Mesenchymal stem cell (in vitro differentiated cells and primary cell): ENCODE measurements around the gene ENTHD1.
"Not testable (repeated sequence)": the region's sequence is repeated elsewhere in the genome, so short reads cannot be mapped to it uniquely, and the experiment has no call there.

Experiments
- DNase-seq: peaks from one replicate; pipeline ENCODE4 v3.0.0-alpha.2; 2013
- H2AFZ ChIP-seq: one replicate; pipeline ENCODE4 v1.6.1; 2013; ENCODE audit warnings: low read depth, mild to moderate bottlenecking, control low read depth, inconsistent platforms, low read length, moderate library complexity
- H2AK5ac ChIP-seq: 2 replicates; pipeline ENCODE4 v1.6.1; 2013; ENCODE audit warnings: low read length, moderate library complexity, mild to moderate bottlenecking, inconsistent platforms; ENCODE audit not compliant: severe bottlenecking
- H2BK120ac ChIP-seq: one replicate; pipeline ENCODE4 v1.6.1; 2013; ENCODE audit warnings: low read depth, mild to moderate bottlenecking, inconsistent platforms, low read length, moderate library complexity
- H2BK12ac ChIP-seq, 2 experiments: one replicate each; pipeline ENCODE4 v1.6.1; 2013; ENCODE audit warnings: inconsistent platforms in 2 of 2, low read length in 2 of 2, mild to moderate bottlenecking in 2 of 2, moderate library complexity in 2 of 2, control low read depth in 1 of 2
- H2BK15ac ChIP-seq: one replicate; pipeline ENCODE4 v1.6.1; 2013; ENCODE audit warnings: mild to moderate bottlenecking, low read depth, inconsistent platforms; ENCODE audit not compliant: poor library complexity, severe bottlenecking
- H2BK5ac ChIP-seq: 2 replicates; pipeline ENCODE4 v1.6.1; 2013; ENCODE audit warnings: low read depth, mild to moderate bottlenecking, low read length, control low read depth, inconsistent platforms; ENCODE audit not compliant: poor library complexity, severe bottlenecking
- H3K14ac ChIP-seq, 2 experiments: one replicate each; pipeline ENCODE4 v1.6.1; 2013; ENCODE audit warnings: inconsistent platforms in 2 of 2, low read length in 2 of 2, control low read depth in 1 of 2, mild to moderate bottlenecking in 1 of 2, moderate library complexity in 1 of 2
- H3K18ac ChIP-seq, 2 experiments: one replicate each; pipeline ENCODE4 v1.6.1; 2013; ENCODE audit warnings: inconsistent platforms in 2 of 2, low read length in 2 of 2, control low read depth in 1 of 2, low read depth in 1 of 2, mild to moderate bottlenecking in 1 of 2
- H3K23ac ChIP-seq, 2 experiments: one replicate each; pipeline ENCODE4 v1.6.1; 2013; ENCODE audit warnings: inconsistent platforms in 2 of 2, low read length in 2 of 2, mild to moderate bottlenecking in 2 of 2, moderate library complexity in 2 of 2, control low read depth in 1 of 2
- H3K27ac ChIP-seq: 2 replicates; pipeline ENCODE4 v1.5.1; 2013; ENCODE audit warnings: mild to moderate bottlenecking, moderate library complexity, low read length, control low read depth, inconsistent platforms; ENCODE audit not compliant: poor library complexity, severe bottlenecking
- H3K27me3 ChIP-seq, 2 experiments: 2 replicates each; pipeline versions ENCODE4 v1.6.1 to v1.7.0; 2013; ENCODE audit warnings: low read length in 2 of 2, mild to moderate bottlenecking in 2 of 2, moderate library complexity in 2 of 2, control low read depth in 1 of 2, inconsistent platforms in 1 of 2; ENCODE audit not compliant: control insufficient read depth in 1 of 2, insufficient read depth in 1 of 2
- H3K36me3 ChIP-seq, 2 experiments: 2 replicates each; pipeline versions ENCODE4 v1.6.1 to v1.7.0; 2013; ENCODE audit warnings: low read length in 2 of 2, control low read depth in 1 of 2, inconsistent platforms in 1 of 2, low read depth in 1 of 2, mild to moderate bottlenecking in 1 of 2; ENCODE audit not compliant: insufficient read depth in 2 of 2, control insufficient read depth in 1 of 2
- H3K4ac ChIP-seq, 2 experiments: one replicate each; pipeline ENCODE4 v1.6.1; 2013; ENCODE audit warnings: inconsistent platforms in 2 of 2, low read length in 2 of 2, mild to moderate bottlenecking in 2 of 2, moderate library complexity in 2 of 2, control low read depth in 1 of 2, low read depth in 1 of 2
- H3K4me1 ChIP-seq: 2 replicates; pipeline ENCODE4 v1.6.1; 2013; ENCODE audit warnings: low read depth, low read length, control low read depth; ENCODE audit not compliant: control insufficient read depth, insufficient read depth
- H3K4me2 ChIP-seq: 2 replicates; pipeline ENCODE4 v1.6.1; 2013; ENCODE audit warnings: low read length, mild to moderate bottlenecking, inconsistent platforms; ENCODE audit not compliant: poor library complexity, severe bottlenecking
- H3K4me3 ChIP-seq, 2 experiments: 2 replicates each; pipeline versions ENCODE4 v1.5.1 to v1.7.0; 2013; ENCODE audit warnings: low read length in 2 of 2, mild to moderate bottlenecking in 2 of 2, control low read depth in 1 of 2, low read depth in 1 of 2; ENCODE audit not compliant: insufficient read depth in 1 of 2
- H3K79me1 ChIP-seq: replicated peaks from 2 replicates; pipeline ENCODE4 v1.6.1; 2013; ENCODE audit warnings: mild to moderate bottlenecking, control low read depth, low read length, inconsistent platforms; ENCODE audit not compliant: poor library complexity, severe bottlenecking
- H3K9ac ChIP-seq: 2 replicates; pipeline ENCODE4 v1.7.0; 2013; ENCODE audit warnings: mild to moderate bottlenecking, low read length, moderate library complexity
- H3K9me3 ChIP-seq: 2 replicates; pipeline ENCODE4 v1.7.0; 2013; ENCODE audit warnings: mild to moderate bottlenecking, low read length; ENCODE audit not compliant: control insufficient read depth
- H4K8ac ChIP-seq: one replicate; pipeline ENCODE4 v1.6.1; 2013; ENCODE audit warnings: inconsistent platforms, mild to moderate bottlenecking, low read length, moderate library complexity
- H4K91ac ChIP-seq: one replicate; pipeline ENCODE4 v1.6.1; 2013; ENCODE audit warnings: mild to moderate bottlenecking, low read length, inconsistent platforms
- WGBS: methylation state at CpG from one replicate; pipeline ENCODE4 v1.1.7; 2013; ENCODE audit warnings: mixed read lengths; 5-methylcytosine and 5-hydroxymethylcytosine counted together

ENTHD1 gene

GRCh38 chr22:39872548-39872947 is 21.0 kb downstream of the ENTHD1 start:
- Histone ChIP-seq H2AFZ (no peak overlapping the region), H3K36me3 (no peaks in the 10 kb centered on the region), H2BK5ac (no peak overlapping the region), H4K91ac (no peak overlapping the region), H3K9ac (no peak overlapping the region), H3K4ac (no peak overlapping the region), H2AK5ac (no peak overlapping the region), H3K23ac (no peak overlapping the region), H3K4me2 (no peak overlapping the region), H4K8ac (no peak overlapping the region), H3K27me3 (peaks cover 4 to 16% of the 10 kb centered on the region in 2 experiments), H3K18ac (no peak overlapping the region), H2BK120ac (no peak overlapping the region), H2BK12ac (no peak overlapping the region), H3K4me1 (no peaks in the 10 kb centered on the region), H3K9me3 (no peaks in the 10 kb centered on the region), H3K4me3 (no peak overlapping the region), H3K14ac (no peak overlapping the region), H2BK15ac (no peak overlapping the region), H3K27ac (no peak overlapping the region), H3K79me1 (no peaks in the 10 kb centered on the region)
- no peak for DNase-seq
- WGBS, result no CpG with 5 or more reads among the region's 1 CpG

- no peak overlapping the region for H2BK15ac ChIP-seq
- no peak overlapping the region for H2BK12ac ChIP-seq
- WGBS, result 52% methylated on average over 2 of the region's 5 CpGs
- no peak overlapping the region for H4K91ac ChIP-seq
- no peak overlapping the region for H3K9ac ChIP-seq
- no peak overlapping the region for H2BK5ac ChIP-seq
- H3K4me3 ChIP-seq, result no peak overlapping the region
- no peaks in the 10 kb centered on the region for H3K4me1 ChIP-seq
- DNase-seq, result no peak
- no peak overlapping the region for H3K23ac ChIP-seq
- H3K36me3 ChIP-seq, result no peaks in the 10 kb centered on the region
- no peak overlapping the region for H3K14ac ChIP-seq
- no peak overlapping the region for H3K4ac ChIP-seq
- H2AFZ ChIP-seq, result no peak overlapping the region
- no peak overlapping the region for H4K8ac ChIP-seq
- H3K18ac ChIP-seq, result no peak overlapping the region
- H3K4me2 ChIP-seq, result no peak overlapping the region
- no peaks in the 10 kb centered on the region for H3K9me3 ChIP-seq
- H3K27me3 ChIP-seq, result peaks cover 4 to 11% of the 10 kb centered on the region in 2 experiments
- no peak overlapping the region for H2BK120ac ChIP-seq
- no peaks in the 10 kb centered on the region for H3K79me1 ChIP-seq
- no peak overlapping the region for H3K27ac ChIP-seq
- H2AK5ac ChIP-seq, result no peak overlapping the region
Measured at GRCh38 chr22:39871008-39871798, 22.4 kb downstream of the ENTHD1 start.

- not testable (repeated sequence) for H2BK15ac ChIP-seq, H3K79me1 ChIP-seq, H2BK120ac ChIP-seq, H2AK5ac ChIP-seq, H3K4me1 ChIP-seq, H3K4me2 ChIP-seq, H2AFZ ChIP-seq, H3K9me3 ChIP-seq, DNase-seq, H3K4ac ChIP-seq, H4K8ac ChIP-seq, H3K36me3 ChIP-seq, H3K9ac ChIP-seq, H2BK12ac ChIP-seq, H3K23ac ChIP-seq, H3K27ac ChIP-seq, H4K91ac ChIP-seq, H3K18ac ChIP-seq, H3K14ac ChIP-seq, H3K4me3 ChIP-seq
- WGBS, result 94% methylated on average over 2 of the region's 2 CpGs
- H2BK5ac ChIP-seq, result peak overlapping the region; percentile 8
- H3K27me3 ChIP-seq, result peaks cover 12 to 20% of the 10 kb centered on the region in 2 experiments
Measured at GRCh38 chr22:39869797-39870196, 23.8 kb downstream of the ENTHD1 start.

- WGBS, result no CpG with 5 or more reads among the region's 1 CpG
- no peak overlapping the region for H2BK5ac ChIP-seq
- H3K4ac ChIP-seq, result no peak overlapping the region
- no peak overlapping the region for H2BK120ac ChIP-seq
- H2AFZ ChIP-seq, result no peak overlapping the region
- H4K91ac ChIP-seq, result no peak overlapping the region
- H2BK12ac ChIP-seq, result no peak overlapping the region
- H2BK15ac ChIP-seq, result no peak overlapping the region
- H4K8ac ChIP-seq, result no peak overlapping the region
- no peak overlapping the region for H3K4me3 ChIP-seq
- H3K4me1 ChIP-seq, result no peaks in the 10 kb centered on the region
- H3K23ac ChIP-seq, result no peak overlapping the region
- H3K14ac ChIP-seq, result no peak overlapping the region
- no peaks in the 10 kb centered on the region for H3K79me1 ChIP-seq
- no peak overlapping the region for H3K27ac ChIP-seq
- H3K36me3 ChIP-seq, result no peaks in the 10 kb centered on the region
- no peak for DNase-seq
- no peaks in the 10 kb centered on the region for H3K9me3 ChIP-seq
- no peak overlapping the region for H3K18ac ChIP-seq
- no peak overlapping the region for H2AK5ac ChIP-seq
- peaks cover 21% of the 10 kb centered on the region in 2 experiments for H3K27me3 ChIP-seq
- H3K4me2 ChIP-seq, result no peak overlapping the region
- no peak overlapping the region for H3K9ac ChIP-seq
Measured at GRCh38 chr22:39868741-39869140, 24.8 kb downstream of the ENTHD1 start.
